Measurements from ENCODE around the gene JMJD1C. TPM values are rescaled to one million over a fixed set of nuclear protein-coding genes. Genes with fewer than 3 reads are reported as not detected.
A peak's percentile ranks its signal among the peaks of the same experiment; 100 is the strongest.

JMJD1C gene
- total RNA-seq, 6 experiments from 2014 or later: 29.0 to 36.7 (median 32.8) TPM

- H3K4me3 Mint-ChIP-seq: peak overlapping the region; percentile 94
- peaks cover 5% of the 10 kb centered on the region; the same call in 1 of the 2 replicates for H3K9me3 Mint-ChIP-seq
- DNase-seq: peak; percentile 31
- peaks cover 10% of the 10 kb centered on the region for H3K36me3 Mint-ChIP-seq (ENCODE audit: low read depth)
- peak overlapping the region; percentile 92 for H3K27ac Mint-ChIP-seq
- no peak for TF ChIP-seq CTCF (IDR thresholded peaks at IDR 0.05)
- peaks cover 3% of the 10 kb centered on the region for H3K27me3 Mint-ChIP-seq (ENCODE audit: insufficient read depth)
- H3K4me1 Mint-ChIP-seq (ENCODE audit: low read depth): peaks cover 32% of the 10 kb centered on the region
Observed at GRCh38 chr10:63133821-63134557, 331.8 kb downstream of the JMJD1C start.

- H3K27me3 Mint-ChIP-seq (ENCODE audit: insufficient read depth): peaks cover 3% of the 10 kb centered on the region
- H3K9me3 Mint-ChIP-seq: peaks cover 5% of the 10 kb centered on the region; the same call in 1 of the 2 replicates
- DNase-seq: peak; percentile 95
Observed at GRCh38 chr10:63133056-63133820, 332.5 kb downstream of the JMJD1C start, which contains the start of gene NRBF2. TSS of gene NRBF2 (plus strand) at chr10:63133328. CDS start at chr10:63133471, 143 bp downstream.

GRCh38 chr10:63132651-63133055 lies 333.1 kb downstream of the JMJD1C start:
- peaks cover 3% of the 10 kb centered on the region for H3K27me3 Mint-ChIP-seq (ENCODE audit: insufficient read depth)
- H3K36me3 Mint-ChIP-seq (ENCODE audit: low read depth): peaks cover 10% of the 10 kb centered on the region
- peak overlapping the region; percentile 92 for H3K27ac Mint-ChIP-seq
- H3K4me3 Mint-ChIP-seq: peak overlapping the region; percentile 94
- peaks cover 30% of the 10 kb centered on the region for H3K4me1 Mint-ChIP-seq (ENCODE audit: low read depth)
- no peak for TF ChIP-seq CTCF (IDR thresholded peaks at IDR 0.05)
- H3K9me3 Mint-ChIP-seq: peaks cover 5% of the 10 kb centered on the region; the same call in 1 of the 2 replicates
- DNase-seq: no peak

More at GRCh38 chr10:63133056-63133820, 332.5 kb downstream of the JMJD1C start, which contains the start of gene NRBF2:
- Mint-ChIP-seq H3K4me3 (peak within 1 kb of the TSS; percentile 94), H3K36me3 (ENCODE audit: low read depth) (peaks cover 10% of the 10 kb centered on the region), H3K4me1 (ENCODE audit: low read depth) (peaks cover 32% of the 10 kb centered on the region), H3K27ac (peak within 1 kb of the TSS; percentile 92)
- TF ChIP-seq CTCF (IDR thresholded peaks at IDR 0.05): peak; percentile 69

GRCh38 chr10:63129888-63130287 lies 335.9 kb downstream of the JMJD1C start:
- Mint-ChIP-seq H3K4me3 (no peak overlapping the region), H3K36me3 (ENCODE audit: low read depth) (peaks cover 5% of the 10 kb centered on the region), H3K27me3 (ENCODE audit: insufficient read depth) (peaks cover 3% of the 10 kb centered on the region), H3K9me3 (peaks cover 5% of the 10 kb centered on the region; the same call in 1 of the 2 replicates), H3K27ac (no peak overlapping the region), H3K4me1 (ENCODE audit: low read depth) (peaks cover 17% of the 10 kb centered on the region)
- TF ChIP-seq CTCF (IDR thresholded peaks at IDR 0.05): no peak
- DNase-seq: no peak

- Mint-ChIP-seq H3K27ac (no peak overlapping the region), H3K27me3 (ENCODE audit: insufficient read depth) (peaks cover 3% of the 10 kb centered on the region), H3K4me3 (no peak overlapping the region), H3K4me1 (ENCODE audit: low read depth) (peaks cover 11% of the 10 kb centered on the region), H3K36me3 (ENCODE audit: low read depth) (peaks cover 5% of the 10 kb centered on the region), H3K9me3 (peaks cover 5% of the 10 kb centered on the region; the same call in 1 of the 2 replicates)
- TF ChIP-seq CTCF (IDR thresholded peaks at IDR 0.05): no peak
- no peak for DNase-seq
Observed at GRCh38 chr10:63128443-63128842, 337.3 kb downstream of the JMJD1C start.
